IPS DF 6.9 (cell line): ENCODE measurements around the gene GBA3.

ENCODE experiments used
- DNase-seq: peaks from one replicate; pipeline ENCODE4 v3.0.0-alpha.2; 2013; ENCODE audit warnings: low read depth, low spot score
- H3K27ac ChIP-seq: one replicate; pipeline ENCODE4 v1.5.1; 2013; ENCODE audit warnings: low read length, control low read depth
- H3K27me3 ChIP-seq: 2 replicates; pipeline ENCODE4 v1.6.1; 2013; ENCODE audit warnings: mild to moderate bottlenecking, low read length; ENCODE audit not compliant: control insufficient read depth, insufficient read depth
- H3K36me3 ChIP-seq: 2 replicates; pipeline ENCODE4 v1.6.1; 2013; ENCODE audit warnings: low read length; ENCODE audit not compliant: control insufficient read depth, insufficient read depth
- H3K4me1 ChIP-seq: 2 replicates; pipeline ENCODE4 v1.6.1; 2013; ENCODE audit warnings: low read length; ENCODE audit not compliant: control insufficient read depth, insufficient read depth
- H3K4me3 ChIP-seq: 2 replicates; pipeline ENCODE4 v1.5.1; 2013; ENCODE audit warnings: mild to moderate bottlenecking, low read length
- H3K9me3 ChIP-seq: 2 replicates; pipeline ENCODE4 v1.6.1; 2013; ENCODE audit warnings: low read length, inconsistent platforms; ENCODE audit not compliant: control insufficient read depth, insufficient read depth
- WGBS: extraction: QIAGEN DNeasy Blood & Tissue Kit; methylation state at CpG from one replicate; pipeline ENCODE4 v1.1.7; 2013; ENCODE audit warnings: mixed read lengths, missing lambda C conversion rate; ENCODE audit not compliant: insufficient read length, insufficient coverage; 5-methylcytosine and 5-hydroxymethylcytosine counted together

Gene GBA3

DNA sequence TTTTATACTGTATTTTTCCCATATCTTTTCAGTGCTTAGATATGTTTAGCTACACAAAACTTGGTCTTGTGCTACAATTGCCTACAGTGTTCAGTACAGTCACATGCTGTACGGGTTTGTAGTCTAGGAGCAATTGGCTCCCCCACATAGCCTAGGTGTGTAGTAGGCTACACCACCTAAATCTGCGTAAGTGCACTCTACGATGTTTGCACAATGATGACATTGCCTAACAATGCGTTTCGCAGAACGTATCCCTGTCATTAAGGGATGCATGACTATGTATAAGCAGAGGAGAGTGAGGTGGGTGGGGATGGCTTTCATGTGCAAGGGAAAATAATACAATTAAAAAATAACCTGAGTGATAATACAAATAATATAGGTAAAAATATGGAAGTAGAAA, 131.4 kb downstream of the GBA3 start:
- no peaks in the 10 kb centered on the region for H3K9me3 ChIP-seq
- no peak for DNase-seq
- no CpG with 5 or more reads among the region's 6 CpGs for WGBS
- H3K4me3 ChIP-seq = no peak overlapping the region
- H3K4me1 ChIP-seq = no peaks in the 10 kb centered on the region
- no peak overlapping the region for H3K27ac ChIP-seq
- H3K36me3 ChIP-seq = no peaks in the 10 kb centered on the region
- H3K27me3 ChIP-seq = no peaks in the 10 kb centered on the region

DNA sequence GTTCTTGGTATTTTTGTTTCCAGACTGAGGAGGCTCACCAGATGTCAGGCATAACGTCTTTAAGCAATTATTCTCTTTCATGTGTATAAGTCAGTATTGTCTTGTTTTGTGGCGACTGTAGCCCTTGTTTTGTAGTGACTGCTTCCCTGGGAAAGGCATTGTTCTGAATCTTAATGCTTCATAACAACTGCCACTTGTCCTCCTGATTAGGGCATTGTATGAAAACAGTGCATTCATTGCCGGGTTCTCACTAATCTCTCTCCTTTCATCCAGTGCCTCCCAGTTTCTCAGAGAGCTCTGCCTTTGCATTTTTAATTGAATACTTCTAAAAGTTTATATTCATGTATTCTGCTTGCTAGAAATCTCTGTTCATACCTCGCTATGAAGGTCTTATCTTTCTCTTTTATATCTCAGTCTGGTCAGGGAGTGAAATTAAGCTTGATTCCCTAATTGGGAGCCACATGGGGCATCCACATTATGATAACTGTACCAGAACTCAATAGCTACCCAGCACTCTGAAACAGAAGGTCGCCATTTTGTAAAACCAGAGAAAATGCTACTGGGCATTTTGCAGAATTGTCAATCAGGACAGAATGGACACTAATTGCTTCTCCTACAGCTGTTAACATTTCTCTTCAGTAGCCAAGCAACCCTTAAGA, 149.8 kb downstream of the GBA3 start:
- Histone ChIP-seq H3K9me3 (no peaks in the 10 kb centered on the region), H3K27ac (no peak overlapping the region), H3K4me1 (no peaks in the 10 kb centered on the region), H3K36me3 (no peaks in the 10 kb centered on the region), H3K4me3 (no peak overlapping the region), H3K27me3 (no peaks in the 10 kb centered on the region)
- no CpG with 5 or more reads among the region's 5 CpGs for WGBS
- DNase-seq = no peak

DNA sequence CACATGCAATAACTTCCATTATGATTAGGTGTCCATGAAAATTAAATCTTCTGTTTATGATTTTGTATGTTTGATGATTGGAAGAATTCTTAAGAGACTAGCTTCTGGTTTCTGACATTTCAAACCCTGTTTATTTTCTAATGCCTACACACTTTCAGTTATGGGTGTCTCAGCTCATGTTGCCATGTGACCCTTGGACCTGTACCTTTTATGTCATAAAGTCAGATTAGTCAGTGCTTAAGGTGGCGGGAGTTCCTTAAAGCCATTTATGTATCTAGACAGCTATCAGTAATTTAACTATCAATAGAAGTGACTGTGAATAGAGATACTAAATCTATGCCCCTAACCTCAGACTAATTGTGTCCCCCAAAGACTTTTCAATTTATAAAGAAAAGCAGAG, 155.6 kb downstream of the GBA3 start:
- no peaks in the 10 kb centered on the region for H3K9me3 ChIP-seq
- no peaks in the 10 kb centered on the region for H3K4me1 ChIP-seq
- H3K4me3 ChIP-seq = no peak overlapping the region
- no CpG with 5 or more reads among the region's 1 CpG for WGBS
- H3K27ac ChIP-seq = no peak overlapping the region
- no peak for DNase-seq
- H3K27me3 ChIP-seq = no peaks in the 10 kb centered on the region
- no peaks in the 10 kb centered on the region for H3K36me3 ChIP-seq

DNA sequence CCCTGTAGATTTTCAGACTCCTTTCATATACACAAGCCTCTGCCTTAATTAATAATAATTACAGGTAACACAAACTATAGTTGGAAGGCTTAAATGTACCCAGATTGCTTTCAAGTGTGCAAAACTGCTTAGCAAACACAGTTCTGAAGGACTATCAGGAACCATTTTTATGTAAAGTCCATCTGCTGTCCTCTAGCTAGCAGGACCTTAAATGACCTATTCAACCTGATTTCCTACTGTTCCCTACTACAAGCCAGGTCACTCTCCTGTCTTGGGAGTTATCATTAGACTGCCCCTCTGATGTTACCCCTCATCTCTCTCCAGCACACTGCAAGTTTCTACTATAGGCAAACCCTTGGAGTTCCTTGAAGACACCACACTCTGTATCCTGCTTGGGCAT, 157.3 kb downstream of the GBA3 start:
- Histone ChIP-seq H3K4me1 (no peaks in the 10 kb centered on the region), H3K27me3 (no peaks in the 10 kb centered on the region), H3K4me3 (no peak overlapping the region), H3K27ac (no peak overlapping the region), H3K36me3 (no peaks in the 10 kb centered on the region), H3K9me3 (no peaks in the 10 kb centered on the region)
- no peak for DNase-seq

DNA sequence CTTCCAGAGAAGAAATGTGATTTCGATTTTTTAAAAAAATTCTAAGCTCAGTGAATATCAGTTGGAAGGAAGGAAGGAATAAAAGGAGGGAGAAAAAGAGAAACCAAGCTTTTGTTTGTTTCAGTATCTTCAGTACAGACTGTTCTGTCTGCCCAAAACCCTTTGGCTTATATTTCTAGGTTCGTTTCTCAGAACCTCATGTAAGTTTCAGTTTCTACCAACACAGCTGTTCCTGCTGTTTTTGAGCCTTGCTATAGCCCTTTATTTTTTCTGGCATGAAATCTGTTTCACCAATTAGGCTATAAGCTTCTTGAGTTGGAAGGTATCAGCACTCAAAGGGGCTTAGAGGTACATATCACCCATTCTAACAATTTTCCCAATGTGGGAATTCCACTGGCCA, 157.9 kb downstream of the GBA3 start:
- H3K9me3 ChIP-seq = no peaks in the 10 kb centered on the region
- H3K27me3 ChIP-seq = no peaks in the 10 kb centered on the region
- no peak overlapping the region for H3K27ac ChIP-seq
- no peaks in the 10 kb centered on the region for H3K36me3 ChIP-seq
- no CpG with 5 or more reads among the region's 2 CpGs for WGBS
- no peaks in the 10 kb centered on the region for H3K4me1 ChIP-seq
- no peak for DNase-seq
- H3K4me3 ChIP-seq = no peak overlapping the region

DNA sequence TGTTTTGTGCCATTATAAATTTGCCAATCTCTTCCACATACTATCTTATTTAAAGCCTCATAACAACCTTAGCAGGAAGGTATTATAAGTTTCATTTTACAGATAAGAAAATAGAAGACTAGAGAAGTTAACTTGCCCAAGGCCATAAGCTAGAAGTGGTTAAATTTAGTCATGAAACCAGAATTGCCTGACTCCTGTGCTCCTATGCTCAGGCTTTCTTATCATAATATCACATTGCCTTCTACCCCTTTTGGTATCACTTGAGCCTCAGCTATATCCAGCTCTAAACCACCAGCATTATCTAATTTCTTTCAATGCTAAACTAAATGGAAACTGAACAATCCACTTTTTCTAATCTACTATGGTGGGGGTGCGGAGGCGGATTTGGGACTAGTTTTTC, 164.7 kb downstream of the GBA3 start:
- no peaks in the 10 kb centered on the region for H3K36me3 ChIP-seq

DNA sequence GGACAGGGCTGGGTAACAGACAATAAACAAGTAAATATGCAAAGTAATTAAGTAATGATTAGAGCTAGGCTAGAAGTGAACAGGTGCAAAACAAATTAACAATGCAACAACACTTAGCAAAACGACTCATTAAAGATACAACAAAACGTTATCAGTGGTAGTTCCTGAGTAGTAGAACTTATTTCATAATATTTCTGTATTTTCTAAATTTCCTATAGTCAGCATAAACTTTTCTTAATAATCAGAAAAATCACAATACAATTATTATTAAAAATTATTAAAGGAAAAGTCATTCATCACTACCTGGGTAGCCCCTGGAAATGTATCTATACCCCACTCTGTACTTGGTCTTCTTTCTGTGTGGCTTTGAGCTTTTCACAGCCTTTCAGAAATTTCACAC, 166.6 kb downstream of the GBA3 start:
- DNase-seq = no peak
- H3K27ac ChIP-seq = no peak overlapping the region
- no peaks in the 10 kb centered on the region for H3K36me3 ChIP-seq
- WGBS = no CpG with 5 or more reads among the region's 2 CpGs
- no peaks in the 10 kb centered on the region for H3K9me3 ChIP-seq
- no peaks in the 10 kb centered on the region for H3K27me3 ChIP-seq
- H3K4me1 ChIP-seq = no peaks in the 10 kb centered on the region
- H3K4me3 ChIP-seq = no peak overlapping the region

More for the DNA sequence above, 164.7 kb downstream of the GBA3 start:
- Histone ChIP-seq H3K4me3 (no peak overlapping the region), H3K9me3 (no peaks in the 10 kb centered on the region), H3K4me1 (no peaks in the 10 kb centered on the region), H3K27ac (no peak overlapping the region), H3K27me3 (no peaks in the 10 kb centered on the region)
- no CpG with 5 or more reads among the region's 2 CpGs for WGBS
- no peak for DNase-seq
